H9 (cell line): ENCODE data around the gene APOB. TPM values are rescaled to one million over a fixed set of nuclear protein-coding genes. Genes with fewer than 3 reads are reported as not detected.

Source experiments
- DNase-seq: peaks from one replicate; pipeline ENCODE4 v3.0.0-alpha.2; 2017
- H2AFZ ChIP-seq: one replicate; pipeline ENCODE4 v1.6.1; 2013; ENCODE audit warnings: mild to moderate bottlenecking, low read length, control low read depth, moderate library complexity
- H2AK5ac ChIP-seq: 2 replicates; pipeline ENCODE4 v1.6.1; 2013; ENCODE audit warnings: low read length, control low read depth, mixed read lengths; ENCODE audit not compliant: insufficient read length
- H2BK120ac ChIP-seq: one replicate; pipeline ENCODE4 v1.6.1; 2013; ENCODE audit warnings: low read depth, mild to moderate bottlenecking, low read length, control low read depth, inconsistent platforms; ENCODE audit not compliant: poor library complexity, severe bottlenecking
- H2BK12ac ChIP-seq: 2 replicates; pipeline ENCODE4 v1.6.1; 2013; ENCODE audit warnings: low read length, control low read depth, mixed read lengths, low read depth; ENCODE audit not compliant: insufficient read length
- H2BK15ac ChIP-seq: 2 replicates; pipeline ENCODE4 v1.6.1; 2013; ENCODE audit warnings: low read depth, low read length, control low read depth
- H2BK20ac ChIP-seq: one replicate; pipeline ENCODE4 v1.6.1; 2013; ENCODE audit warnings: low read depth, mild to moderate bottlenecking, low read length, control low read depth, inconsistent platforms; ENCODE audit not compliant: poor library complexity, severe bottlenecking
- H2BK5ac ChIP-seq: 2 replicates; pipeline ENCODE4 v1.6.1; 2013; ENCODE audit warnings: low read length, control low read depth, mixed read lengths; ENCODE audit not compliant: insufficient read length
- H3K14ac ChIP-seq: 2 replicates; pipeline ENCODE4 v1.6.1; 2013; ENCODE audit warnings: low read length, control low read depth; ENCODE audit not compliant: insufficient read depth
- H3K18ac ChIP-seq: 2 replicates; pipeline ENCODE4 v1.6.1; 2013; ENCODE audit warnings: low read depth, mild to moderate bottlenecking, mixed read lengths, low read length, control low read depth; ENCODE audit not compliant: insufficient read length
- H3K23ac ChIP-seq: 2 replicates; pipeline ENCODE4 v1.6.1; 2013; ENCODE audit warnings: low read length, control low read depth, mixed read lengths, low read depth; ENCODE audit not compliant: insufficient read length
- H3K23me2 ChIP-seq: 2 replicates; pipeline ENCODE4 v1.6.1; 2013; ENCODE audit warnings: low read depth, mild to moderate bottlenecking, mixed read lengths, low read length, control low read depth; ENCODE audit not compliant: insufficient read length, poor library complexity, severe bottlenecking
- H3K27ac ChIP-seq: 2 replicates; pipeline ENCODE4 v1.5.1; 2013; ENCODE audit warnings: low read length, control low read depth, mixed read lengths, low read depth; ENCODE audit not compliant: insufficient read length
- H3K27me3 ChIP-seq: 2 replicates; pipeline ENCODE4 v1.6.1; 2013; ENCODE audit warnings: low read length, control low read depth, inconsistent platforms; ENCODE audit not compliant: insufficient read depth
- H3K4ac ChIP-seq: 2 replicates; pipeline ENCODE4 v1.6.1; 2013; ENCODE audit warnings: low read depth, mild to moderate bottlenecking, control low read depth, inconsistent platforms, low read length, moderate library complexity
- H3K4me1 ChIP-seq: 2 replicates; pipeline ENCODE4 v1.6.1; 2013; ENCODE audit warnings: low read length, control low read depth, inconsistent platforms; ENCODE audit not compliant: insufficient read depth
- H3K4me2 ChIP-seq: 2 replicates; pipeline ENCODE4 v1.6.1; 2013; ENCODE audit warnings: low read length, control low read depth, mixed read lengths; ENCODE audit not compliant: insufficient read length, insufficient read depth
- H3K56ac ChIP-seq: 2 replicates; pipeline ENCODE4 v1.6.1; 2013; ENCODE audit warnings: low read depth, mild to moderate bottlenecking, mixed read lengths, low read length, control low read depth; ENCODE audit not compliant: insufficient read length
- H3K79me1 ChIP-seq: 2 replicates; pipeline ENCODE4 v1.6.1; 2013; ENCODE audit warnings: low read depth, mild to moderate bottlenecking, moderate library complexity, low read length, control low read depth, inconsistent platforms; ENCODE audit not compliant: insufficient read depth, poor library complexity, severe bottlenecking
- H3K79me2 ChIP-seq: 2 replicates; pipeline ENCODE4 v1.6.1; 2013; ENCODE audit warnings: low read length, control low read depth, inconsistent platforms; ENCODE audit not compliant: insufficient read depth
- H3K9ac ChIP-seq: 2 replicates; pipeline ENCODE4 v1.6.1; 2013; ENCODE audit warnings: low read length, control low read depth, mixed read lengths; ENCODE audit not compliant: insufficient read length; ENCODE audit errors: extremely low read depth
- H3K9me3 ChIP-seq: one replicate; pipeline ENCODE4 v1.6.1; 2013; ENCODE audit warnings: low read depth, low read length, inconsistent platforms; ENCODE audit not compliant: control insufficient read depth
- H3T11ph ChIP-seq: one replicate; pipeline ENCODE4 v1.6.1; 2013; ENCODE audit warnings: mild to moderate bottlenecking, low read length, control low read depth, inconsistent platforms
- H4K20me1 ChIP-seq: one replicate; pipeline ENCODE4 v1.6.1; 2013; ENCODE audit not compliant: control insufficient read depth, insufficient read length, insufficient read depth
- H4K5ac ChIP-seq: 2 replicates; pipeline ENCODE4 v1.6.1; 2013; ENCODE audit warnings: low read depth, mild to moderate bottlenecking, mixed read lengths, low read length, control low read depth; ENCODE audit not compliant: insufficient read length
- H4K8ac ChIP-seq: replicated peaks from 2 replicates; pipeline ENCODE4 v1.6.1; 2013; ENCODE audit warnings: low read length, control low read depth, mixed read lengths, low read depth; ENCODE audit not compliant: insufficient read length
- H4K91ac ChIP-seq: 2 replicates; pipeline ENCODE4 v1.6.1; 2013; ENCODE audit warnings: low read depth, mild to moderate bottlenecking, moderate library complexity, mixed read lengths, low read length, control low read depth; ENCODE audit not compliant: insufficient read length
- H3K27ac Mint-ChIP-seq, 3 experiments: 2 replicates in 2 of 3; 3 replicates in 1 of 3; pipeline ENCODE4 v1.8.0; 2020 to 2021; ENCODE audit warnings: mixed read lengths in 3 of 3, mild to moderate bottlenecking in 1 of 3, moderate library complexity in 1 of 3
- H3K27me3 Mint-ChIP-seq: 2 replicates; pipeline ENCODE4 v1.8.0; 2021; ENCODE audit warnings: low read depth, mild to moderate bottlenecking, moderate library complexity, mixed read lengths
- H3K36me3 Mint-ChIP-seq, 3 experiments: 2 replicates in 2 of 3; 3 replicates in 1 of 3; pipeline ENCODE4 v1.8.0; 2020 to 2021; ENCODE audit warnings: low read depth in 3 of 3, mixed read lengths in 3 of 3; ENCODE audit not compliant: insufficient read depth in 1 of 3
- H3K4me1 Mint-ChIP-seq, 2 experiments: 2 replicates each; pipeline ENCODE4 v1.8.0; 2020; ENCODE audit warnings: mixed read lengths in 2 of 2
- H3K4me3 Mint-ChIP-seq, 2 experiments: 2 replicates in 1 of 2; 3 replicates in 1 of 2; pipeline ENCODE4 v1.8.0; 2020 to 2021; ENCODE audit warnings: mild to moderate bottlenecking in 2 of 2, mixed read lengths in 2 of 2, moderate library complexity in 1 of 2
- H3K9me3 Mint-ChIP-seq, 2 experiments: 2 replicates in 1 of 2; 3 replicates in 1 of 2; pipeline ENCODE4 v1.8.0; 2020; ENCODE audit warnings: mild to moderate bottlenecking in 2 of 2, mixed read lengths in 2 of 2, moderate library complexity in 1 of 2
- WGBS: extraction: QIAGEN DNeasy Blood & Tissue Kit; methylation state at CpG from one replicate; pipeline ENCODE4 v1.1.7; 2013; ENCODE audit warnings: missing lambda C conversion rate, low lambda C conversion rate, mixed read lengths; ENCODE audit not compliant: insufficient read length; ENCODE audit errors: extremely low coverage; 5-methylcytosine and 5-hydroxymethylcytosine counted together
- total RNA-seq: library from RNA; stranded (reverse); gene quantifications from 2 replicates; pipeline ENCODE4 v1.2.1, GENCODE V29; 2021
- TF ChIP-seq, protein P1 (sequence below): fragments of 200-600 bp; sonication (generic); conservative IDR thresholded peaks from 3 replicates; pipeline ENCODE4 v1.8.0; 2021; ENCODE audit warnings: antibody characterized with exemption, mild to moderate bottlenecking

APOB gene
- total RNA-seq, 1 experiment from 2014 or later: 0.26 TPM

DNA sequence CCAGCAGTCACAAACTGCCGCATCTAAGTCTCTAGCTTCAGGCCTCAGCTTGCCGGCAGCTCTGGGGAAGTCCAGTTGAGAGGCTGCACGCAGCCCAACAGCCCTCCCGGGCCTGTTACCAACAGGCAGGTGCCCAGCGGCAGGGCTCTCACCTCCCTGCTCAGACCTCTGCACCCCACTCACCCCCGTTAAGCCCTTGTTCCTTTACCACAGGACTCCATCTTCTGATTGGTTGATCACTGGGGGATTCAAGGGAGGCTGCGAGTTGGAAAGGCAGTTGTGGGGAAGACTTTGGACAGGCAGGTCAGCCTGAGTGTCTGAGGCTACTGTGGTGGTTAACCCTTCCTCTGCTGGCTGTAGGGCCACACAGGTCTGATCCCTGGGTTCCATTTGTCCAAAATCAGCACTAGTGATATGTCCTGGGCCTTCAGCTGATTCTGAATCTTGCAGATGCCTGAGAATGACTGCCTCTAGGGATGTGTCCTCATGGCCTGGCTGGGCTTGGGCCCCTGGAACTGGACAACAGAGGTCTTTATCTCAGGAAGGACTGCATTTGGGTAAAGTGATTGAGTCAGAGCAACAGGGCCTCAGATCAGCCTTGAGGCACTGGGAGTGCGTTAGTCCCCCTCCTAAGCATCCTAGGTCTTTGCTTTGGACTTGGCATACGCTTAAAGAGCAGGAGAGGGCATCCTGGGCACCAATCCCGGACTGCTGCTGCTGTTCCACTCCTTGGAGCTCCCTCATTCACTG is 88.4 kb downstream of the APOB start:
- H2AFZ ChIP-seq: no peak overlapping the region
- H3K4me3 Mint-ChIP-seq: no peak overlapping the region

More for the DNA sequence above, 88.4 kb downstream of the APOB start:
- Mint-ChIP-seq H3K27ac (no peak overlapping the region), H3K9me3 (no peaks in the 10 kb centered on the region), H3K36me3 (no peaks in the 10 kb centered on the region), H3K4me1 (no peaks in the 10 kb centered on the region), H3K27me3 (peaks cover 10% of the 10 kb centered on the region)
- no peak overlapping the region for H2BK5ac ChIP-seq
- no peak for DNase-seq
- no peak overlapping the region for H3K23ac ChIP-seq
- no peak overlapping the region for H3K27ac ChIP-seq
- H3K4me2 ChIP-seq: no peak overlapping the region
- no peak overlapping the region for H2BK12ac ChIP-seq
- H2BK20ac ChIP-seq: no peak overlapping the region
- H3K4ac ChIP-seq: no peak overlapping the region
- H3K23me2 ChIP-seq: no peaks in the 10 kb centered on the region
- no peak overlapping the region for H2BK15ac ChIP-seq
- no peak overlapping the region; the same call in 1 of the 2 replicates for H3K14ac ChIP-seq
- no peak overlapping the region for H2BK120ac ChIP-seq
- no peaks in the 10 kb centered on the region for H3K79me1 ChIP-seq
- H4K20me1 ChIP-seq: no peaks in the 10 kb centered on the region
- no peak overlapping the region for H3K18ac ChIP-seq
- WGBS: no CpG with 5 or more reads among the region's 10 CpGs
- TF ChIP-seq, protein P1, sequence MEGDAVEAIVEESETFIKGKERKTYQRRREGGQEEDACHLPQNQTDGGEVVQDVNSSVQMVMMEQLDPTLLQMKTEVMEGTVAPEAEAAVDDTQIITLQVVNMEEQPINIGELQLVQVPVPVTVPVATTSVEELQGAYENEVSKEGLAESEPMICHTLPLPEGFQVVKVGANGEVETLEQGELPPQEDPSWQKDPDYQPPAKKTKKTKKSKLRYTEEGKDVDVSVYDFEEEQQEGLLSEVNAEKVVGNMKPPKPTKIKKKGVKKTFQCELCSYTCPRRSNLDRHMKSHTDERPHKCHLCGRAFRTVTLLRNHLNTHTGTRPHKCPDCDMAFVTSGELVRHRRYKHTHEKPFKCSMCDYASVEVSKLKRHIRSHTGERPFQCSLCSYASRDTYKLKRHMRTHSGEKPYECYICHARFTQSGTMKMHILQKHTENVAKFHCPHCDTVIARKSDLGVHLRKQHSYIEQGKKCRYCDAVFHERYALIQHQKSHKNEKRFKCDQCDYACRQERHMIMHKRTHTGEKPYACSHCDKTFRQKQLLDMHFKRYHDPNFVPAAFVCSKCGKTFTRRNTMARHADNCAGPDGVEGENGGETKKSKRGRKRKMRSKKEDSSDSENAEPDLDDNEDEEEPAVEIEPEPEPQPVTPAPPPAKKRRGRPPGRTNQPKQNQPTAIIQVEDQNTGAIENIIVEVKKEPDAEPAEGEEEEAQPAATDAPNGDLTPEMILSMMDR: no peak
- H3K27me3 ChIP-seq: no peaks in the 10 kb centered on the region
- no peak overlapping the region for H4K91ac ChIP-seq
- H3K9me3 ChIP-seq: no peaks in the 10 kb centered on the region
- H3T11ph ChIP-seq: no peak overlapping the region
- H4K8ac ChIP-seq: no peak overlapping the region
- H3K9ac ChIP-seq: no peak overlapping the region
- H4K5ac ChIP-seq: no peak overlapping the region
- no peak overlapping the region for H3K56ac ChIP-seq
- H3K79me2 ChIP-seq: no peaks in the 10 kb centered on the region
- H2AK5ac ChIP-seq: no peak overlapping the region
- no peaks in the 10 kb centered on the region for H3K4me1 ChIP-seq
